CD4-positive, alpha-beta T cell (primary cell): ENCODE results near the gene CYBA. TPM values are rescaled to one million over a fixed set of nuclear protein-coding genes. Genes with fewer than 3 reads are reported as not detected.

Experiments
- ATAC-seq: fragments of 200-7000 bp; cut with Tn5 transposase; one replicate; pipeline ENCODE4 v1.10.0; 2022; ENCODE audit warnings: mild to moderate bottlenecking; ENCODE audit not compliant: poor library complexity
- CTCF ChIA-PET: fragments of 350-600 bp; sonication (Branson Sonifier 250); formaldehyde crosslinking; loops from one replicate; lab custom pipeline; 2021; ENCODE audit warnings: antibody characterized with exemption, inconsistent platforms; lab: Charles Lee
- POLR2A ChIA-PET: fragments of 350-600 bp; sonication (Branson Sonifier 250); formaldehyde crosslinking; loops from one replicate; lab custom pipeline; 2021; ENCODE audit warnings: antibody characterized with exemption, inconsistent platforms; lab: Charles Lee
- DNase-seq, 14 experiments: peaks; one replicate each; pipeline ENCODE4 v3.0.0-alpha.2; 2013 to 2020; ENCODE audit warnings: mixed read lengths in 2 of 14
- H3K27ac ChIP-seq, 2 donors: one replicate each; pipeline versions ENCODE4 v1.5.1 to v1.7.0; 2013; ENCODE audit warnings: low read length in 2 of 2, low read depth in 1 of 2, mild to moderate bottlenecking in 1 of 2
- H3K27me3 ChIP-seq, 2 experiments: 1 replicate in 1 of 2; 2 replicates in 1 of 2; pipeline versions ENCODE4 v1.6.1 to v1.7.0; 2013; ENCODE audit warnings: low read length in 2 of 2, control low read depth in 1 of 2, mild to moderate bottlenecking in 1 of 2, moderate library complexity in 1 of 2; ENCODE audit not compliant: insufficient read depth in 2 of 2, control insufficient read depth in 1 of 2
- H3K36me3 ChIP-seq: one replicate; pipeline ENCODE4 v1.6.1; 2013; ENCODE audit warnings: low read length, control low read depth; ENCODE audit not compliant: insufficient read depth
- H3K4me1 ChIP-seq: one replicate; pipeline ENCODE4 v1.6.1; 2013; ENCODE audit warnings: low read length, control low read depth; ENCODE audit not compliant: insufficient read depth
- H3K4me3 ChIP-seq: one replicate; pipeline ENCODE4 v1.5.1; 2013; ENCODE audit warnings: mild to moderate bottlenecking, low read length, moderate library complexity
- H3K9me3 ChIP-seq, 2 experiments: 1 replicate in 1 of 2; 2 replicates in 1 of 2; pipeline versions ENCODE4 v1.6.1 to v1.7.0; 2013; ENCODE audit warnings: low read length in 2 of 2, mild to moderate bottlenecking in 2 of 2, control low read depth in 1 of 2, moderate library complexity in 1 of 2; ENCODE audit not compliant: control insufficient read depth in 1 of 2, insufficient read depth in 1 of 2
- H3K27ac Mint-ChIP-seq: one replicate; pipeline ENCODE4 v1.8.0; 2020; ENCODE audit warnings: mixed read lengths
- H3K27me3 Mint-ChIP-seq: one replicate; pipeline ENCODE4 v1.8.0; 2021; ENCODE audit warnings: mixed read lengths
- H3K36me3 Mint-ChIP-seq: one replicate; pipeline ENCODE4 v1.8.0; 2021; ENCODE audit warnings: low read depth, mixed read lengths
- H3K4me1 Mint-ChIP-seq: one replicate; pipeline ENCODE4 v1.8.0; 2021; ENCODE audit warnings: low read depth, mixed read lengths
- H3K4me3 Mint-ChIP-seq: one replicate; pipeline ENCODE4 v1.8.0; 2020; ENCODE audit warnings: mild to moderate bottlenecking, mixed read lengths
- H3K9me3 Mint-ChIP-seq: one replicate; pipeline ENCODE4 v1.8.0; 2020; ENCODE audit warnings: mixed read lengths
- CTCF ChIP-seq: fragments of 200-600 bp; IDR thresholded peaks from one replicate; pipeline ENCODE4 v1.8.0; 2022; ENCODE audit warnings: antibody characterized with exemption, mild to moderate bottlenecking
- intact Hi-C, 2 experiments: fragments of 100-400 bp; cut with DNase I in 1 of 2; cut with micrococcal nuclease in 1 of 2; formaldehyde crosslinking; loops; one replicate each; pipeline versions ENCODE4 v1.15.1 to v1.9.0; 2023 to 2025; cut with DNase I, micrococcal nuclease
- total RNA-seq, 174 experiments: library from RNA in 2 of 174; stranded (reverse) in 2 of 174; gene quantifications; one replicate each; pipeline ENCODE4 v1.2.3 and lab custom pipeline; 2021 to 2026

CYBA gene
- total RNA-seq, 2 experiments from 2014 or later = 292 to 294 TPM

- Histone ChIP-seq H3K27ac (no peak within 1 kb of the TSS), H3K27me3 (peaks cover 13 to 19% of the 10 kb centered on the region in 2 experiments), H3K4me1 (peaks cover 70% of the 10 kb centered on the region), H3K4me3 (no peak within 1 kb of the TSS), H3K9me3 (peaks cover 0 to 27% of the 10 kb centered on the region in 2 experiments), H3K36me3 (peaks cover 6% of the 10 kb centered on the region)
- ChIA-PET CTCF (no interaction called here), POLR2A (interaction anchor here (0.8 to 5.1 kb wide), 8 partner anchors 12 to 68 kb away, joined by 3 to 24 read pairs (median 4); partner anchors contain the start of gene ZC3H18)
- H3K9me3 Mint-ChIP-seq = no peaks in the 10 kb centered on the region
- ATAC-seq (peak; percentile 12), DNase-seq (peak in 4 of 14 experiments; percentile 28 to 69 (median 50))
- peaks cover 13% of the 10 kb centered on the region for H3K36me3 Mint-ChIP-seq
- no peak for TF ChIP-seq CTCF
- H3K4me3 Mint-ChIP-seq = peak within 1 kb of the TSS; percentile 82
- H3K4me1 Mint-ChIP-seq = peaks cover 39% of the 10 kb centered on the region
- peak within 1 kb of the TSS; percentile 80 for H3K27ac Mint-ChIP-seq
- intact Hi-C loops = loop anchor here (5.0 to 10.0 kb wide), 2 partner anchors 44 to 54 kb away; no protein-coding TSS in a partner anchor
- peaks cover 25% of the 10 kb centered on the region for H3K27me3 Mint-ChIP-seq
These were observed 12.3 kb downstream of the CYBA start, which contains the start of gene IL17C for GRCh38 chr16:88638323-88639230. Gene IL17C, plus strand, starts transcription at chr16:88638572. Its CDS starts 70 bp downstream, at chr16:88638642.

GRCh38 chr16:88636488-88637265 is 14.2 kb downstream of the CYBA start:
- peaks cover 36% of the 10 kb centered on the region for H3K4me1 Mint-ChIP-seq
- Histone ChIP-seq H3K4me1 (peaks cover 79% of the 10 kb centered on the region), H3K9me3 (peaks cover 0 to 27% of the 10 kb centered on the region in 2 experiments), H3K36me3 (peaks cover 7% of the 10 kb centered on the region), H3K4me3 (no peak overlapping the region), H3K27ac (no peak overlapping the region), H3K27me3 (peaks cover 13 to 19% of the 10 kb centered on the region in 2 experiments)
- CTCF ChIA-PET = interaction anchor here (1.1 kb wide), 2 partner anchors 17 to 48 kb away, joined by 4 to 7 read pairs; no protein-coding TSS in a partner anchor
- H3K4me3 Mint-ChIP-seq = peak overlapping the region; percentile 82
- H3K27me3 Mint-ChIP-seq = peaks cover 25% of the 10 kb centered on the region
- DNase-seq = no peak
- peak overlapping the region; percentile 80 for H3K27ac Mint-ChIP-seq
- POLR2A ChIA-PET = interaction anchor here (1.2 to 1.9 kb wide), 4 partner anchors 14 to 64 kb away, joined by 3 to 7 read pairs (median 4); no protein-coding TSS in a partner anchor
- H3K9me3 Mint-ChIP-seq = no peaks in the 10 kb centered on the region
- intact Hi-C loops = loop anchor here (2.0 to 10.0 kb wide), 3 partner anchors 14 to 52 kb away; partner anchors contain the start of gene CYBA (in 1 of the 2)
- TF ChIP-seq CTCF = no peak
- peaks cover 10% of the 10 kb centered on the region for H3K36me3 Mint-ChIP-seq
- ATAC-seq = no peak
